Hepatocyte (in vitro differentiated cells): ENCODE measurements around the gene GPR22.

Experiments
- EZH2 ChIP-seq: fragments of 200-600 bp; sonication (generic); IDR thresholded peaks from 2 replicates; pipeline ENCODE4 v1.6.1; 2016; ENCODE audit warnings: antibody characterized with exemption, mild to moderate bottlenecking, borderline replicate concordance
- EZH2phosphoT487 ChIP-seq: fragments of 200-600 bp; sonication (generic); IDR thresholded peaks from one replicate; pipeline ENCODE4 v1.6.1; 2018; ENCODE audit warnings: antibody characterized with exemption, mild to moderate bottlenecking, low read depth, moderate library complexity; ENCODE audit not compliant: unreplicated experiment, severe bottlenecking
- TF ChIP-seq, protein P1 (sequence below): fragments of 200-600 bp; sonication (generic); IDR thresholded peaks from 2 replicates; pipeline ENCODE4 v1.5.1; 2016; ENCODE audit warnings: antibody characterized with exemption, mild to moderate bottlenecking; ENCODE audit not compliant: poor library complexity

DNA sequence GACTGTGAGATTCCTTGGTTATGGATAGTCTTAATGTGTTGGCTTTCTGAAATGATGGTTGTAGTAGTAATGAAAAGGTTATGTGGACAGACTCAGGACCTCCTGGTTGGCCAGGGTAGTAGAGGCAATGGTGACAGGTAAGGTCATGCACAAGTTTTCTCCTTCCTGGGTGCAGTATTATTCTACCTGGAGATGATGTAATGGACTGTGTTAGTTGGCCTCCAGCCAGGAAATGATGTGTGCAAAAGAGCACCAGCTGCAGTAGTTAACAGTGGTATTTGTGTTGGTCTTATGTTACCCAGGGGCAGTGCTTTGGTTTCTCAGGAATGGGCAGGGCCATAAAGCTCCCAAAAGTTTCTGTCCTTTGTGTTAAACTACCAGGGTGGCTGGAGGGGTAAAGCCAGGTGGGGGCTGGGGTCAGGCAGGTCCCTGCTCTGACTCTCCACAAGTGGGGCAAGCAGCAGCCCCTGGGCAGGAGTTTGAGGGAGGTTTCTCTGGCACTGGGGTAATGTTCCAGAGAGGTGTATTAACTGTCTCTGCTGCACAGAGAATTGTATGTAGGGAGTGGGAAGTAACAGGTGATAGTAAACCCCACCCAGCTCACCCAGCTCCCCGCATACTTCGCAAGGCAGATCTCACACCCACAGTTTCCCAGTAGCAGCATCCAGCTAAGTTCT, 36.3 kb downstream of the GPR22 start:
- TF ChIP-seq, protein P1, sequence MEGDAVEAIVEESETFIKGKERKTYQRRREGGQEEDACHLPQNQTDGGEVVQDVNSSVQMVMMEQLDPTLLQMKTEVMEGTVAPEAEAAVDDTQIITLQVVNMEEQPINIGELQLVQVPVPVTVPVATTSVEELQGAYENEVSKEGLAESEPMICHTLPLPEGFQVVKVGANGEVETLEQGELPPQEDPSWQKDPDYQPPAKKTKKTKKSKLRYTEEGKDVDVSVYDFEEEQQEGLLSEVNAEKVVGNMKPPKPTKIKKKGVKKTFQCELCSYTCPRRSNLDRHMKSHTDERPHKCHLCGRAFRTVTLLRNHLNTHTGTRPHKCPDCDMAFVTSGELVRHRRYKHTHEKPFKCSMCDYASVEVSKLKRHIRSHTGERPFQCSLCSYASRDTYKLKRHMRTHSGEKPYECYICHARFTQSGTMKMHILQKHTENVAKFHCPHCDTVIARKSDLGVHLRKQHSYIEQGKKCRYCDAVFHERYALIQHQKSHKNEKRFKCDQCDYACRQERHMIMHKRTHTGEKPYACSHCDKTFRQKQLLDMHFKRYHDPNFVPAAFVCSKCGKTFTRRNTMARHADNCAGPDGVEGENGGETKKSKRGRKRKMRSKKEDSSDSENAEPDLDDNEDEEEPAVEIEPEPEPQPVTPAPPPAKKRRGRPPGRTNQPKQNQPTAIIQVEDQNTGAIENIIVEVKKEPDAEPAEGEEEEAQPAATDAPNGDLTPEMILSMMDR: no peak
- no peak for TF ChIP-seq EZH2
- no peak for TF ChIP-seq EZH2phosphoT487
